IMR-90 (cell line): ENCODE measurements around the gene JPH3. TPM values are rescaled to one million over a fixed set of nuclear protein-coding genes. Genes with fewer than 3 reads are reported as not detected.

Source experiments
- ATAC-seq: fragments of 200-7000 bp; cut with Tn5 transposase; 2 replicates; pipeline ENCODE4 v1.9.1; 2020; ENCODE audit warnings: low read depth, mild to moderate bottlenecking, moderate library complexity
- BruUV-seq: library from RNA; stranded (reverse); fragments of 400-500 nt; replicated peaks from 2 replicates; lab custom pipeline; 2021; lab: Mats Ljungman, UMichigan
- CTCF ChIA-PET: fragments of 300-600 bp; formaldehyde crosslinking; extraction: SDS; loops from one replicate; lab custom pipeline; 2021; ENCODE audit warnings: antibody characterized with exemption; lab: Yijun Ruan, JAX
- POLR2A ChIA-PET: fragments of 300-600 bp; sonication (Branson Sonifier 250); formaldehyde crosslinking; loops from one replicate; lab custom pipeline; 2022; ENCODE audit warnings: antibody characterized with exemption; ENCODE audit not compliant: unreplicated experiment; lab: Charles Lee
- DNase-seq: peaks from one replicate; pipeline ENCODE4 v3.0.0; 2013
- H2AFZ ChIP-seq: replicated peaks from 2 replicates; pipeline ENCODE3; 2013; ENCODE audit warnings: low read length, mild to moderate bottlenecking; ENCODE audit not compliant: poor library complexity
- H2AK5ac ChIP-seq: 2 replicates; pipeline ENCODE4 v1.6.1; 2013; ENCODE audit warnings: low read depth, low read length, inconsistent platforms
- H2AK9ac ChIP-seq: replicated peaks from 2 replicates; pipeline ENCODE3; 2013; ENCODE audit warnings: mild to moderate bottlenecking, low read depth, low read length, moderate library complexity; ENCODE audit not compliant: poor library complexity
- H2BK120ac ChIP-seq: 2 replicates; pipeline ENCODE4 v1.6.1; 2013; ENCODE audit warnings: low read depth, low read length, inconsistent platforms
- H2BK15ac ChIP-seq: 3 replicates; pipeline ENCODE4 v1.6.1; 2013; ENCODE audit warnings: low read depth, low read length, inconsistent platforms
- H2BK20ac ChIP-seq: 2 replicates; pipeline ENCODE4 v1.6.1; 2013; ENCODE audit warnings: low read depth, mild to moderate bottlenecking, inconsistent platforms, low read length, moderate library complexity
- H2BK5ac ChIP-seq: 2 replicates; pipeline ENCODE4 v1.6.1; 2013; ENCODE audit warnings: mild to moderate bottlenecking, low read depth, low read length, inconsistent platforms; ENCODE audit not compliant: poor library complexity, severe bottlenecking
- H3K14ac ChIP-seq: replicated peaks from 2 replicates; pipeline ENCODE4 v1.6.1; 2013; ENCODE audit warnings: low read depth, low read length, inconsistent platforms
- H3K18ac ChIP-seq: 2 replicates; pipeline ENCODE4 v1.6.1; 2013; ENCODE audit warnings: low read depth, low read length, control low read depth
- H3K23ac ChIP-seq: 2 replicates; pipeline ENCODE4 v1.6.1; 2013; ENCODE audit warnings: low read depth, low read length, inconsistent platforms
- H3K27ac ChIP-seq: 2 replicates; pipeline ENCODE4 v1.5.1; 2013; ENCODE audit warnings: mild to moderate bottlenecking, control low read depth, low read length; ENCODE audit not compliant: insufficient read depth
- H3K27me3 ChIP-seq: 2 replicates; pipeline ENCODE4 v1.6.1; 2013; ENCODE audit warnings: low read length; ENCODE audit not compliant: control insufficient read depth, insufficient read depth
- H3K36me3 ChIP-seq: 2 replicates; pipeline ENCODE4 v1.6.1; 2013; ENCODE audit warnings: low read length, mixed read lengths; ENCODE audit not compliant: control insufficient read depth, insufficient read depth
- H3K4ac ChIP-seq: 2 replicates; pipeline ENCODE4 v1.6.1; 2013; ENCODE audit warnings: low read depth, low read length, inconsistent platforms
- H3K4me1 ChIP-seq: 2 replicates; pipeline ENCODE4 v1.6.1; 2013; ENCODE audit warnings: low read length, mixed read lengths; ENCODE audit not compliant: control insufficient read depth, insufficient read depth
- H3K4me2 ChIP-seq: 2 replicates; pipeline ENCODE4 v1.6.1; 2013; ENCODE audit warnings: low read depth, mild to moderate bottlenecking, control low read depth, low read length, moderate library complexity
- H3K4me3 ChIP-seq: 2 replicates; pipeline ENCODE4 v1.5.1; 2013; ENCODE audit warnings: low read depth, mild to moderate bottlenecking, control low read depth, low read length, moderate library complexity; ENCODE audit not compliant: insufficient read depth
- H3K56ac ChIP-seq: 2 replicates; pipeline ENCODE4 v1.6.1; 2013; ENCODE audit warnings: low read length, inconsistent platforms; ENCODE audit not compliant: insufficient read depth; ENCODE audit errors: extremely low read depth
- H3K79me1 ChIP-seq, 2 experiments: 2 replicates each; pipeline ENCODE4 v1.6.1; 2013; ENCODE audit warnings: low read length in 2 of 2, inconsistent platforms in 1 of 2, low read depth in 1 of 2
- H3K9ac ChIP-seq: 2 replicates; pipeline ENCODE4 v1.6.1; 2013; ENCODE audit warnings: low read depth, low read length, control low read depth
- H3K9me1 ChIP-seq: 2 replicates; pipeline ENCODE4 v1.6.1; 2013; ENCODE audit warnings: low read length, inconsistent platforms; ENCODE audit not compliant: insufficient read depth
- H3K9me3 ChIP-seq: 2 replicates; pipeline ENCODE4 v1.6.1; 2013; ENCODE audit warnings: low read length; ENCODE audit not compliant: control insufficient read depth, insufficient read depth
- H4K20me1 ChIP-seq: 2 replicates; pipeline ENCODE4 v1.6.1; 2013; ENCODE audit warnings: low read length, inconsistent platforms; ENCODE audit not compliant: insufficient read depth
- H4K5ac ChIP-seq: 2 replicates; pipeline ENCODE4 v1.6.1; 2013; ENCODE audit warnings: mild to moderate bottlenecking, low read depth, low read length, control low read depth
- H4K8ac ChIP-seq, 2 experiments: 2 replicates each; pipeline ENCODE4 v1.6.1; 2013; ENCODE audit warnings: low read depth in 2 of 2, low read length in 2 of 2, control low read depth in 1 of 2, inconsistent platforms in 1 of 2
- H4K91ac ChIP-seq: 2 replicates; pipeline ENCODE4 v1.6.1; 2013; ENCODE audit warnings: low read depth, low read length, inconsistent platforms; ENCODE audit not compliant: insufficient read depth
- CEBPB ChIP-seq: IDR thresholded peaks from 2 replicates; pipeline ENCODE4 v1.6.1; 2012; ENCODE audit warnings: low read depth, low read length, improper control_type of control experiment
- CTCF ChIP-seq: conservative IDR thresholded peaks from 2 replicates; pipeline ENCODE4 v1.5.1; 2012; ENCODE audit warnings: mild to moderate bottlenecking, low read depth, low read length, improper control_type of control experiment
- ELK1 ChIP-seq: fragments of 150-350 bp; IDR thresholded peaks from 2 replicates; pipeline ENCODE4 v1.6.1; 2016; ENCODE audit warnings: low read depth, mild to moderate bottlenecking, low read length, moderate library complexity, borderline replicate concordance
- MAZ ChIP-seq: IDR thresholded peaks from 2 replicates; pipeline ENCODE4 v1.6.1; 2012; ENCODE audit warnings: low read depth, mild to moderate bottlenecking, low read length, improper control_type of control experiment, moderate library complexity, borderline replicate concordance
- POLR2A ChIP-seq: IDR thresholded peaks from 2 replicates; pipeline ENCODE4 v1.6.1; 2012; ENCODE audit warnings: mild to moderate bottlenecking, low read depth, low read length
- RAD21 ChIP-seq: IDR thresholded peaks from 2 replicates; pipeline ENCODE4 v1.6.1; 2012; ENCODE audit warnings: low read length, improper control_type of control experiment
- WGBS, 2 experiments: methylation state at CpG; one replicate each; pipeline versions ENCODE4 v1.1.5 to v1.1.7; 2013; ENCODE audit warnings: missing lambda C conversion rate in 2 of 2; ENCODE audit not compliant: insufficient read length in 1 of 2; ENCODE audit errors: extremely low coverage in 2 of 2; 5-methylcytosine and 5-hydroxymethylcytosine counted together
- dilution Hi-C: fragments of 300-500 bp; cut with HindIII; formaldehyde crosslinking; loops from one replicate; pipeline ENCODE4 v1.14.3; 2018; ENCODE audit warnings: low sequenced_read_pairs; ENCODE audit not compliant: unreplicated experiment
- in situ Hi-C: fragments of 300-500 bp; cut with MboI; formaldehyde crosslinking; loops from 3 replicates; pipeline ENCODE4 v1.14.3; 2019; ENCODE audit warnings: low sequenced_read_pairs, inconsistent platforms, mixed read lengths
- intact Hi-C: fragments of 100-400 bp; cut with micrococcal nuclease; formaldehyde crosslinking; loops from 2 replicates; pipeline ENCODE4 v1.10.0; 2022
- polyA plus RNA-seq, 3 experiments: library from polyadenylated mRNA; depleted of rRNA; stranded (reverse); fragments of >200 nt; gene quantifications; 2 replicates each; pipeline ENCODE4 v1.2.3, GENCODE V29; 2012; ENCODE audit warnings: low replicate concordance in 1 of 3
- total RNA-seq: library from RNA; depleted of rRNA; stranded (reverse); fragments of >200 nt; gene quantifications from 2 replicates; pipeline ENCODE4 v1.2.3, GENCODE V29; 2012

Gene JPH3
- total and polyA plus RNA-seq, 2 of the 4 experiments (the other 2 are of a cell fraction), result 0.03 TPM; not detected in 1

GRCh38 chr16:87563022-87563421, 39.3 kb upstream of the JPH3 start (continued):
- no peak for TF ChIP-seq MAZ
- no peak for TF ChIP-seq CTCF

- no TSS peak for BruUV-seq
- ChIA-PET CTCF (no interaction called here), POLR2A (no interaction called here)
- intact Hi-C loops (no loop called here), in situ Hi-C loops (no loop called here), dilution Hi-C loops (no loop called here)
- TF ChIP-seq POLR2A (no peak), ELK1 (no peak), CEBPB (no peak), RAD21 (no peak)
- Histone ChIP-seq H2BK20ac (no peak overlapping the region), H3K14ac (no peak overlapping the region), H3K4ac (no peak overlapping the region), H3K9me3 (no peaks in the 10 kb centered on the region), H4K8ac (no peak overlapping the region), H3K9me1 (no peaks in the 10 kb centered on the region), H3K4me2 (no peak overlapping the region), H3K18ac (no peak overlapping the region), H3K4me1 (no peaks in the 10 kb centered on the region), H3K4me3 (no peak overlapping the region), H2BK120ac (no peak overlapping the region), H3K9ac (no peak overlapping the region), H3K27ac (no peak overlapping the region), H2AK9ac (no peak overlapping the region), H4K5ac (no peak overlapping the region), H2AK5ac (no peak overlapping the region), H2AFZ (no peak overlapping the region), H4K91ac (no peak overlapping the region), H2BK15ac (no peak overlapping the region), H2BK5ac (no peak overlapping the region), H3K36me3 (no peaks in the 10 kb centered on the region), H3K79me1 (no peaks in the 10 kb centered on the region), H3K56ac (no peak overlapping the region), H3K23ac (no peak overlapping the region), H4K20me1 (no peaks in the 10 kb centered on the region), H3K27me3 (peaks cover 12% of the 10 kb centered on the region)
- WGBS, 2 experiments, result 82% methylated on average over 32 of the region's 44 CpGs; no CpG with 5 or more reads in 1 of the 2 experiments
- no peak for DNase-seq
- no peak for ATAC-seq
Observed at GRCh38 chr16:87563714-87564523, 38.4 kb upstream of the JPH3 start.
